Lower lobe of right lung (tissue), 2 donors: ENCODE data around the gene GPA33. TPM values are rescaled to one million over a fixed set of nuclear protein-coding genes. Genes with fewer than 3 reads are reported as not detected.

ENCODE experiments used
- ATAC-seq, 2 donors: fragments of 200-7000 bp; cut with Tn5 transposase; one replicate each; pipeline ENCODE4 v1.9.1; 2020 to 2022; ENCODE audit warnings: mild to moderate bottlenecking in 2 of 2, moderate library complexity in 2 of 2
- DNase-seq: peaks from one replicate; pipeline ENCODE4 v3.0.0-alpha.2; 2020
- H3K27ac ChIP-seq: fragments of 200-600 bp; one replicate; pipeline ENCODE4 v1.8.0; 2022
- H3K27me3 ChIP-seq: fragments of 200-600 bp; one replicate; pipeline ENCODE4 v1.8.0; 2022; ENCODE audit warnings: low read depth
- H3K36me3 ChIP-seq: fragments of 200-600 bp; one replicate; pipeline ENCODE4 v1.8.0; 2022; ENCODE audit warnings: mild to moderate bottlenecking
- H3K4me1 ChIP-seq: fragments of 200-600 bp; one replicate; pipeline ENCODE4 v1.8.0; 2022
- H3K4me3 ChIP-seq: fragments of 200-600 bp; one replicate; pipeline ENCODE4 v1.8.0; 2022; ENCODE audit warnings: mild to moderate bottlenecking
- H3K9me3 ChIP-seq: fragments of 200-600 bp; one replicate; pipeline ENCODE4 v1.8.0; 2022
- CTCF ChIP-seq: fragments of 200-600 bp; IDR thresholded peaks from one replicate; pipeline ENCODE4 v1.8.0; 2022; ENCODE audit warnings: antibody characterized with exemption, mild to moderate bottlenecking
- intact Hi-C: fragments of 100-400 bp; cut with DNase I; formaldehyde crosslinking; loops from one replicate; pipeline ENCODE4 v1.11.0; 2022
- total RNA-seq: library from RNA; stranded (reverse); fragmentation: NEBNext Ultra II Directional; extraction: Animal tissue kit (Norgen Biotek cat#: 25700); gene quantifications from one replicate; pipeline ENCODE4 v1.2.1, GENCODE V29; 2021
- donor health status: DM: no; HTN: yes; CAD: no; lungs with severe emphysema.

Gene GPA33
- total RNA-seq, 1 donor from 2014 or later = 3.6 TPM

- Histone ChIP-seq H3K4me1 (no peaks in the 10 kb centered on the region), H3K27me3 (no peaks in the 10 kb centered on the region), H3K4me3 (no peak overlapping the region), H3K27ac (no peak overlapping the region), H3K36me3 (no peaks in the 10 kb centered on the region), H3K9me3 (no peaks in the 10 kb centered on the region)
- no peak for TF ChIP-seq CTCF
- DNase-seq (no peak), ATAC-seq (peak in 1 of 2 donors; percentile 29)
- intact Hi-C loops = no loop called here
Measured at GRCh38 chr1:167109125-167109524, 18.9 kb upstream of the GPA33 start.

- Histone ChIP-seq H3K27me3 (no peaks in the 10 kb centered on the region), H3K4me1 (no peaks in the 10 kb centered on the region), H3K9me3 (no peaks in the 10 kb centered on the region), H3K36me3 (no peaks in the 10 kb centered on the region), H3K27ac (no peak overlapping the region), H3K4me3 (no peak overlapping the region)
- intact Hi-C loops = no loop called here
- TF ChIP-seq CTCF = no peak
- ATAC-seq (no peak), DNase-seq (no peak)
Measured at GRCh38 chr1:167107456-167107855, 17.3 kb upstream of the GPA33 start.

DNA sequence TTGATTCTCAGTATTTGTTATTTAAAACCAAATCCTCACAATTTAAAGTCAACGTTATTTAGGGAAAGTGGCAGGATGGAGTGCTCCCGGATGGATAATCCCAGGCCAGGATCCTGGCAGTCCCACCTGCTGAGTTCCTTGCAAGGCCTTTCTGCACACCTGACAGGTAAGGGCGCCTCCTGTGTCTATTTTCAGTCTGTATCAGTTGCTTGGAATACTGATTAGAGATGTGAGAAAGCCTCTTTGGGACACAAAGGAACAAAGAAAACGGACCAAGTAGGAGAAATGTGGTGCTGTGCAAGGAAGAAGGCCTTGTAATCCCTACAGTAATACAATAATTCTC lies 15.9 kb upstream of the GPA33 start:
- no peak overlapping the region for H3K27ac ChIP-seq
- no peak overlapping the region for H3K4me3 ChIP-seq
- H3K9me3 ChIP-seq = no peaks in the 10 kb centered on the region
- TF ChIP-seq CTCF = no peak
- intact Hi-C loops = no loop called here
- no peak for DNase-seq
- no peak for ATAC-seq
- no peaks in the 10 kb centered on the region for H3K27me3 ChIP-seq
- H3K36me3 ChIP-seq = no peaks in the 10 kb centered on the region
- no peaks in the 10 kb centered on the region for H3K4me1 ChIP-seq

DNA sequence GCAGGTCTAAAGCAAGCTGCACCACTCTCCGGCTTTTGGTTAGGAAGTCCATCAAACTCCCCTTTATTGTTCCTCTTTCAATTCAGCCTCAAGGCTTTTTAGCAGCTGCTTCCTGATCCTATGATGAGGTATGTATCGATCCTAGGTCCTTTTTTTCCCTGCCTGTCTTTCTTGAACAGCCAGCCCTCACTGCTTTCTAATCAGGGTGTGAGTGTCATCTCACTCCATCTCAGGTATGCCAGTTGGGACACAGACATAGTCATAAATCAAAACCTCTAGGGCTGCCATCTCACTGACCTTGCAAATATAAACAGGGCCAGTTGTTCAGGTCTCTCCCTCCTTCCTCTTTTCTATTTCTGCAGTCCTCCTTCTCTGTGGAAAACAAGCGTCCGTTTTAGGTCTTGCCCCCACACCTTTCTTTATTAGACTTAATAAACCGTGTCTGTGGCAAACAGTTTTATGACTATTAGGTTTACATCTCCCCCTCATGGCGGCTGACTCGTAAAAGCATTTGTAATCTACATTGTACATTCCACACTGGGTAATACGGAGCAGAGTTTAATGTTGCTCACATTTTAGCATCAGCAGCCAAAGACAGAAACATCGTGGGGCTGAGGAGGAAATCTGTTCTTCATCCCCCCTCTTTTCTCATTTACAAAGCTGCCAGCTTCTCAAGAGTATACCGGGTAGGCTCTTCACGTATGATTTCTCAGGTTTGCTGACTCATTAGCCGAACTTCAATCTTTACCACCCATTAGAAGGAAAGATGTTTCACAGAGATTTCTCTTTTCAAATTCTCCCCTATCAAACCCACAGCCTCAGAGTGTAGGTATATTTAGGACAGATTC lies 15.3 kb upstream of the GPA33 start:
- TF ChIP-seq CTCF = no peak
- Histone ChIP-seq H3K9me3 (no peaks in the 10 kb centered on the region), H3K4me1 (no peaks in the 10 kb centered on the region), H3K27me3 (no peaks in the 10 kb centered on the region), H3K27ac (no peak overlapping the region), H3K36me3 (no peaks in the 10 kb centered on the region), H3K4me3 (no peak overlapping the region)
- DNase-seq (no peak), ATAC-seq (no peak)
- intact Hi-C loops = no loop called here

GRCh38 chr1:167104256-167104633 lies 14.1 kb upstream of the GPA33 start:
- Histone ChIP-seq H3K27me3 (no peaks in the 10 kb centered on the region), H3K9me3 (no peaks in the 10 kb centered on the region), H3K36me3 (no peaks in the 10 kb centered on the region), H3K4me1 (no peaks in the 10 kb centered on the region), H3K27ac (no peak overlapping the region), H3K4me3 (no peak overlapping the region)
- no peak for ATAC-seq
- DNase-seq = no peak
- intact Hi-C loops = no loop called here
- TF ChIP-seq CTCF = no peak
